Ishikawa (cell line): ENCODE measurements around the gene KCND3.

Source experiments
- CEBPB ChIP-seq: IDR thresholded peaks from 2 replicates; pipeline ENCODE4 v1.6.1; 2012
- CREB1 ChIP-seq: IDR thresholded peaks from 2 replicates; pipeline ENCODE4 v1.6.1; 2012; ENCODE audit warnings: low read depth
- RAD21 ChIP-seq: IDR thresholded peaks from 2 replicates; pipeline ENCODE4 v1.6.1; 2012; ENCODE audit warnings: low read depth
- REST ChIP-seq: IDR thresholded peaks from 2 replicates; pipeline ENCODE4 v1.6.1; 2012; ENCODE audit warnings: low read depth, mild to moderate bottlenecking
- TAF1 ChIP-seq: IDR thresholded peaks from 2 replicates; pipeline ENCODE4 v1.6.1; 2012; ENCODE audit warnings: low read depth, mild to moderate bottlenecking
- YY1 ChIP-seq: IDR thresholded peaks from 2 replicates; pipeline ENCODE4 v1.6.1; 2012; ENCODE audit warnings: low read depth
- ZBTB7A ChIP-seq: IDR thresholded peaks from 2 replicates; pipeline ENCODE4 v1.6.1; 2012; ENCODE audit warnings: low read depth

GRCh38 chr1:111887875-111888274 lies 101.6 kb downstream of the KCND3 start:
- no peak for TF ChIP-seq ZBTB7A
- no peak for TF ChIP-seq RAD21
- no peak for TF ChIP-seq CREB1
- no peak for TF ChIP-seq YY1
- no peak for TF ChIP-seq TAF1
- no peak for TF ChIP-seq REST
- TF ChIP-seq CEBPB: no peak
